Loucy (cell line): ENCODE results near the gene NCOA6.

Source experiments
- H2AFZ ChIP-seq: fragments of 200-600 bp; sonication (generic); 2 replicates; pipeline ENCODE4 v1.6.0; 2016; ENCODE audit warnings: antibody characterized with exemption, mild to moderate bottlenecking, low read length, moderate library complexity
- H3F3A ChIP-seq: fragments of 200-600 bp; 2 replicates; pipeline ENCODE4 v1.6.0; 2016; ENCODE audit warnings: antibody characterized with exemption, low read depth, mild to moderate bottlenecking
- H3K27me3 ChIP-seq: fragments of 200-600 bp; sonication (generic); 2 replicates; pipeline ENCODE4 v1.6.1; 2014; ENCODE audit warnings: low read length, mild to moderate bottlenecking; ENCODE audit not compliant: insufficient read depth, poor library complexity, severe bottlenecking
- H3K36me3 ChIP-seq: fragments of 200-600 bp; sonication (generic); 2 replicates; pipeline ENCODE4 v1.6.1; 2016; ENCODE audit warnings: low read length; ENCODE audit not compliant: insufficient read depth
- H3K4me1 ChIP-seq: fragments of 200-600 bp; sonication (generic); 2 replicates; pipeline ENCODE4 v1.5.1; 2014; ENCODE audit warnings: low read length, mild to moderate bottlenecking; ENCODE audit not compliant: insufficient read depth, poor library complexity, severe bottlenecking
- H3K4me2 ChIP-seq: fragments of 200-600 bp; sonication (generic); 2 replicates; pipeline ENCODE4 v1.6.0; 2014; ENCODE audit warnings: antibody characterized with exemption, low read length, low read depth, mild to moderate bottlenecking; ENCODE audit not compliant: poor library complexity, severe bottlenecking
- H3K4me3 ChIP-seq: fragments of 200-600 bp; sonication (generic); 2 replicates; pipeline ENCODE4 v1.5.1; 2014; ENCODE audit warnings: low read length, mild to moderate bottlenecking, mixed read lengths; ENCODE audit not compliant: poor library complexity, severe bottlenecking
- H3K79me2 ChIP-seq: fragments of 200-600 bp; sonication (generic); 2 replicates; pipeline ENCODE4 v1.6.1; 2014; ENCODE audit warnings: low read length; ENCODE audit not compliant: insufficient read depth
- H3K9ac ChIP-seq: fragments of 200-600 bp; sonication (generic); 2 replicates; pipeline ENCODE4 v1.6.0; 2014; ENCODE audit warnings: mild to moderate bottlenecking, low read depth, low read length, moderate library complexity; ENCODE audit not compliant: poor library complexity, severe bottlenecking
- H3K9me2 ChIP-seq: fragments of 200-600 bp; sonication (generic); replicated peaks from 2 replicates; pipeline ENCODE4 v1.6.1; 2016; ENCODE audit warnings: low read depth, low read length, mixed read lengths
- H3K9me3 ChIP-seq: fragments of 200-600 bp; sonication (generic); 2 replicates; pipeline ENCODE4 v1.6.1; 2014; ENCODE audit warnings: mild to moderate bottlenecking, antibody characterized with exemption, low read length, low read depth; ENCODE audit not compliant: insufficient read depth
- H4K20me1 ChIP-seq: fragments of 200-600 bp; sonication (generic); 2 replicates; pipeline ENCODE4 v1.6.0; 2014; ENCODE audit warnings: antibody characterized with exemption, low read length, mild to moderate bottlenecking; ENCODE audit not compliant: insufficient read depth, poor library complexity, severe bottlenecking
- CTCF ChIP-seq: fragments of 200-600 bp; sonication (generic); conservative IDR thresholded peaks from 2 replicates; pipeline ENCODE4 v1.5.1; 2014; ENCODE audit warnings: mild to moderate bottlenecking, antibody characterized with exemption, low read length
- EZH2phosphoT487 ChIP-seq: fragments of 200-600 bp; IDR thresholded peaks from 2 replicates; pipeline ENCODE4 v1.6.1; 2018; ENCODE audit warnings: antibody characterized with exemption, mild to moderate bottlenecking, moderate library complexity, borderline replicate concordance

NCOA6 gene

GRCh38 chr20:34748709-34749108, 76.7 kb downstream of the NCOA6 start:
- Histone ChIP-seq H3K9ac (no peak overlapping the region), H3K9me3 (no peaks in the 10 kb centered on the region), H3K4me1 (no peaks in the 10 kb centered on the region), H3K79me2 (no peaks in the 10 kb centered on the region), H3K9me2 (no peaks in the 10 kb centered on the region), H3K27me3 (no peaks in the 10 kb centered on the region), H3F3A (no peaks in the 10 kb centered on the region), H2AFZ (no peak overlapping the region), H3K4me3 (no peak overlapping the region), H4K20me1 (no peaks in the 10 kb centered on the region), H3K4me2 (no peak overlapping the region), H3K36me3 (peaks cover 59% of the 10 kb centered on the region; the same call in 1 of the 2 replicates)
- TF ChIP-seq CTCF: no peak
- no peak for TF ChIP-seq EZH2phosphoT487

GRCh38 chr20:34747479-34747878, 78.0 kb downstream of the NCOA6 start:
- Histone ChIP-seq H3K9me2 (no peaks in the 10 kb centered on the region), H3K79me2 (no peaks in the 10 kb centered on the region), H3K36me3 (peaks cover 67% of the 10 kb centered on the region; the same call in 1 of the 2 replicates), H3K27me3 (no peaks in the 10 kb centered on the region), H3K9ac (no peak overlapping the region), H3F3A (no peaks in the 10 kb centered on the region), H3K4me2 (no peak overlapping the region), H4K20me1 (no peaks in the 10 kb centered on the region), H2AFZ (no peak overlapping the region), H3K4me1 (no peaks in the 10 kb centered on the region), H3K4me3 (no peak overlapping the region), H3K9me3 (no peaks in the 10 kb centered on the region)
- no peak for TF ChIP-seq CTCF
- TF ChIP-seq EZH2phosphoT487: no peak

- no peak overlapping the region for H3K9ac ChIP-seq
Observed at GRCh38 chr20:34746674-34747073, 78.8 kb downstream of the NCOA6 start.

GRCh38 chr20:34744847-34745246, 80.6 kb downstream of the NCOA6 start:
- H3K4me1 ChIP-seq: no peaks in the 10 kb centered on the region
- no peaks in the 10 kb centered on the region for H3K9me3 ChIP-seq
- no peaks in the 10 kb centered on the region for H3K27me3 ChIP-seq
- H3K36me3 ChIP-seq: peaks cover 55% of the 10 kb centered on the region; the same call in 1 of the 2 replicates
- H4K20me1 ChIP-seq: no peaks in the 10 kb centered on the region
- no peak overlapping the region for H3K9ac ChIP-seq
- H2AFZ ChIP-seq: no peak overlapping the region
- H3K79me2 ChIP-seq: no peaks in the 10 kb centered on the region
- no peaks in the 10 kb centered on the region for H3K9me2 ChIP-seq
- TF ChIP-seq CTCF: no peak
- TF ChIP-seq EZH2phosphoT487: no peak
- H3K4me3 ChIP-seq: no peak overlapping the region
- H3F3A ChIP-seq: no peaks in the 10 kb centered on the region
- H3K4me2 ChIP-seq: no peak overlapping the region

More at GRCh38 chr20:34746674-34747073, 78.8 kb downstream of the NCOA6 start:
- Histone ChIP-seq H3K36me3 (peaks cover 68% of the 10 kb centered on the region; the same call in 1 of the 2 replicates), H3K4me1 (no peaks in the 10 kb centered on the region), H3K9me3 (no peaks in the 10 kb centered on the region), H3K9me2 (no peaks in the 10 kb centered on the region), H4K20me1 (no peaks in the 10 kb centered on the region), H3K4me3 (no peak overlapping the region), H3K27me3 (no peaks in the 10 kb centered on the region), H2AFZ (no peak overlapping the region), H3K79me2 (no peaks in the 10 kb centered on the region), H3K4me2 (no peak overlapping the region), H3F3A (no peaks in the 10 kb centered on the region)
- TF ChIP-seq EZH2phosphoT487: no peak
